ENCODE measurements around the gene COG6.

The COG6 gene

GRCh38 chr13:39770221-39771090, 115.0 kb downstream of the COG6 start:
- DNase-seq (ENCODE audit: low spot score) = no peak

GRCh38 chr13:39773833-39774232, 118.4 kb downstream of the COG6 start:
- no peak for DNase-seq (ENCODE audit: low spot score)

GRCh38 chr13:39776439-39776838, 121.0 kb downstream of the COG6 start:
- no peak for DNase-seq (ENCODE audit: low spot score)

GRCh38 chr13:39777021-39777420, 121.6 kb downstream of the COG6 start:
- DNase-seq (ENCODE audit: low spot score) = no peak

GRCh38 chr13:39777527-39778061, 122.1 kb downstream of the COG6 start:
- DNase-seq (ENCODE audit: low spot score) = peak; percentile 62

- no peak for DNase-seq (ENCODE audit: low spot score)
Observed at GRCh38 chr13:39779337-39780265, 124.1 kb downstream of the COG6 start.

GRCh38 chr13:39780711-39781110, 125.2 kb downstream of the COG6 start:
- DNase-seq (ENCODE audit: low spot score) = no peak

GRCh38 chr13:39781381-39781780, 125.9 kb downstream of the COG6 start:
- no peak for DNase-seq (ENCODE audit: low spot score)

GRCh38 chr13:39783051-39783450, 127.6 kb downstream of the COG6 start:
- peak; percentile 30 for DNase-seq (ENCODE audit: low spot score)

GRCh38 chr13:39784347-39784746, 128.9 kb downstream of the COG6 start:
- DNase-seq (ENCODE audit: low spot score) = no peak

- DNase-seq (ENCODE audit: low spot score) = no peak
Observed at GRCh38 chr13:39786091-39786490, 130.6 kb downstream of the COG6 start.

GRCh38 chr13:39787086-39787487, 131.6 kb downstream of the COG6 start:
- DNase-seq (ENCODE audit: low spot score) = no peak

- DNase-seq (ENCODE audit: low spot score) = no peak
Observed at GRCh38 chr13:39788102-39788501, 132.6 kb downstream of the COG6 start.

GRCh38 chr13:39789451-39789850, 134.0 kb downstream of the COG6 start:
- DNase-seq (ENCODE audit: low spot score) = no peak

Measured in NAMALWA (cell line).